Suprapubic skin (tissue), 4 donors: ENCODE results near the gene TINAGL1. TPM values are rescaled to one million over a fixed set of nuclear protein-coding genes. Genes with fewer than 3 reads are reported as not detected.

ENCODE experiments used
- DNase-seq, 2 donors: peaks; one replicate each; pipeline ENCODE4 v3.0.0-alpha.2; 2019; ENCODE audit warnings: low spot score in 2 of 2
- H3K27ac ChIP-seq: fragments of 200-600 bp; sonication (generic); one replicate; pipeline ENCODE4 v1.5.1; 2019
- H3K27me3 ChIP-seq: fragments of 200-600 bp; sonication (generic); one replicate; pipeline ENCODE4 v1.5.1; 2019
- H3K36me3 ChIP-seq: fragments of 200-600 bp; sonication (generic); one replicate; pipeline ENCODE4 v1.5.1; 2019
- H3K4me1 ChIP-seq: fragments of 200-600 bp; sonication (generic); one replicate; pipeline ENCODE4 v1.5.1; 2019
- H3K4me3 ChIP-seq: fragments of 200-600 bp; sonication (generic); one replicate; pipeline ENCODE4 v1.5.1; 2019; ENCODE audit warnings: mild to moderate bottlenecking
- H3K9me3 ChIP-seq: fragments of 200-600 bp; sonication (generic); one replicate; pipeline ENCODE4 v1.5.1; 2019
- CTCF ChIP-seq, 2 donors: fragments of 200-600 bp in 1 of 2; fragments of 450-650 bp in 1 of 2; sonication (generic) in 1 of 2; IDR thresholded peaks; one replicate each; pipeline ENCODE4 v1.5.1; 2016 to 2019; ENCODE audit warnings: antibody characterized with exemption in 2 of 2, mild to moderate bottlenecking in 1 of 2, moderate library complexity in 1 of 2
- EP300 ChIP-seq: sonication (generic); formaldehyde crosslinking; IDR thresholded peaks from one replicate; pipeline ENCODE4 v1.6.1; 2017; ENCODE audit warnings: antibody characterized with exemption
- POLR2A ChIP-seq, 2 donors: fragments of 450-650 bp; IDR thresholded peaks; one replicate each; pipeline ENCODE4 v1.6.1; 2017; ENCODE audit warnings: antibody characterized with exemption in 2 of 2, mild to moderate bottlenecking in 2 of 2, moderate library complexity in 2 of 2
- POLR2AphosphoS5 ChIP-seq, 3 donors: sonication (generic); formaldehyde crosslinking; IDR thresholded peaks; one replicate each; pipeline ENCODE4 v1.6.1; 2017; ENCODE audit warnings: antibody characterized with exemption in 3 of 3
- WGBS: methylation state at CpG from one replicate; pipeline ENCODE4 v1.1.5; 2018; 5-methylcytosine and 5-hydroxymethylcytosine counted together
- total RNA-seq, 4 donors: library from RNA; depleted of rRNA; stranded (reverse); fragments of >200 nt; gene quantifications; one replicate each; pipeline ENCODE4 v1.1.0, GENCODE V29; 2016

TINAGL1 gene
- total RNA-seq, 4 donors from 2014 or later = 40.1 to 78.5 (median 64.0) TPM

GRCh38 chr1:31621847-31622730, 45.8 kb downstream of the TINAGL1 start:
- WGBS = 82% methylated on average over 13 of the region's 15 CpGs
- Histone ChIP-seq H3K4me3 (no peak overlapping the region), H3K4me1 (peaks cover 22% of the 10 kb centered on the region), H3K27ac (no peak overlapping the region), H3K9me3 (no peaks in the 10 kb centered on the region), H3K36me3 (no peaks in the 10 kb centered on the region), H3K27me3 (peaks cover 23% of the 10 kb centered on the region)
- TF ChIP-seq EP300 (no peak), POLR2A (IDR thresholded peaks at IDR 0.05) (no peak), CTCF (IDR thresholded peaks at IDR 0.05) (no peak), POLR2AphosphoS5 (IDR thresholded peaks at IDR 0.05) (no peak)
- peak in 1 of 2 donors; percentile 68 for DNase-seq

GRCh38 chr1:31623365-31623764, 47.0 kb downstream of the TINAGL1 start:
- H3K9me3 ChIP-seq = no peaks in the 10 kb centered on the region
- no peak overlapping the region for H3K4me3 ChIP-seq
- WGBS = 98% methylated on average over 10 of the region's 12 CpGs
- peaks cover 22% of the 10 kb centered on the region for H3K4me1 ChIP-seq
- H3K36me3 ChIP-seq = peaks cover 5% of the 10 kb centered on the region
- H3K27me3 ChIP-seq = peaks cover 10% of the 10 kb centered on the region
- peak in 1 of 2 donors; percentile 64 for DNase-seq
- TF ChIP-seq POLR2AphosphoS5 (IDR thresholded peaks at IDR 0.05) (no peak), CTCF (IDR thresholded peaks at IDR 0.05) (no peak), POLR2A (IDR thresholded peaks at IDR 0.05) (no peak), EP300 (no peak)
- H3K27ac ChIP-seq = no peak overlapping the region

GRCh38 chr1:31624309-31624708, 48.0 kb downstream of the TINAGL1 start:
- peak in 1 of 2 donors; percentile 50 for DNase-seq
- Histone ChIP-seq H3K4me1 (peaks cover 25% of the 10 kb centered on the region), H3K27ac (no peak overlapping the region), H3K4me3 (no peak overlapping the region), H3K9me3 (no peaks in the 10 kb centered on the region), H3K27me3 (peaks cover under 1% of the 10 kb centered on the region), H3K36me3 (peaks cover 14% of the 10 kb centered on the region)
- TF ChIP-seq POLR2A (IDR thresholded peaks at IDR 0.05) (no peak), POLR2AphosphoS5 (IDR thresholded peaks at IDR 0.05) (no peak)
- 72% methylated on average over 5 of the region's 5 CpGs for WGBS

DNA sequence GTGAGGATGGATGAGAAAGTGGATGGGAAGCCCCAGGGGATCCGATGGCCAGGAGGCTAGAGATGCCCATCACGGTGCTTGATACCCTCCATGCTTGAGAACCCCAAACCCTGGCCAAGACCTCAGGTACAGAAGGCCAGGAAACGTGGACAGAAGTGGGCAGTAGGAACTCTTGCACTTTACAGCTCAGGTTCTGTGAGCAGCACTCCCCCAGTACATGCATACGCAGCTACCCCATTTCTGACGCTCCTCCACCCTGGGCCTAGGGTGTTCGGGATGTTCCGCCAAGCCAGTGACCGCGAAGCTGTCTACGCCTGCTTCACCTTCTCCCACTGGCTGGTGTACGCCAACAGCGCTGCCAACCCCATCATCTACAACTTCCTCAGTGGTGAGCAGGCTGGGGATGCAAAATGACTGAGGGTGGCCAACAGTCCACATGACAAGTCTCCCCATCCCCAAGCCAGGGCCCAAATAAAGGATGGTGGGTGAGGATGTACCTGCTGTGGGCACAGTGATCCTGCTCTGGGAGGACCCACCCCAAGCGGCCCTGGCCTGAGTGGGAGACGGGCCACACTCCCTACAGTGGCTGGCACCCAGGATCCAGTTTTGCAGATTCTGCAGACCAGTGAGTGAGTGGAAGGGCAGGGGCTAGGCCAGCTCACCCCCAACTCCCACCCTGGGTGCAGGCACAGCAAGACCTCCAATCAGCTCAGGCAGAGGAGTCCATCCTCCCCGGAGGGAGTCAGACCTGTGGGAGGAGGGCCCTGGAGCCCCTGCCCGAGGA, 48.6 kb downstream of the TINAGL1 start:
- Histone ChIP-seq H3K27ac (no peak overlapping the region), H3K36me3 (peaks cover 20% of the 10 kb centered on the region), H3K9me3 (no peaks in the 10 kb centered on the region), H3K4me1 (peaks cover 25% of the 10 kb centered on the region), H3K27me3 (no peaks in the 10 kb centered on the region), H3K4me3 (no peak overlapping the region)
- peak in 1 of 2 donors; percentile 79 for DNase-seq
- no peak for TF ChIP-seq CTCF (IDR thresholded peaks at IDR 0.05)
- no peak for TF ChIP-seq POLR2AphosphoS5 (IDR thresholded peaks at IDR 0.05)
- TF ChIP-seq EP300 = no peak
- TF ChIP-seq POLR2A (IDR thresholded peaks at IDR 0.05) = no peak
- WGBS = 95% methylated on average over 13 of the region's 16 CpGs

DNA sequence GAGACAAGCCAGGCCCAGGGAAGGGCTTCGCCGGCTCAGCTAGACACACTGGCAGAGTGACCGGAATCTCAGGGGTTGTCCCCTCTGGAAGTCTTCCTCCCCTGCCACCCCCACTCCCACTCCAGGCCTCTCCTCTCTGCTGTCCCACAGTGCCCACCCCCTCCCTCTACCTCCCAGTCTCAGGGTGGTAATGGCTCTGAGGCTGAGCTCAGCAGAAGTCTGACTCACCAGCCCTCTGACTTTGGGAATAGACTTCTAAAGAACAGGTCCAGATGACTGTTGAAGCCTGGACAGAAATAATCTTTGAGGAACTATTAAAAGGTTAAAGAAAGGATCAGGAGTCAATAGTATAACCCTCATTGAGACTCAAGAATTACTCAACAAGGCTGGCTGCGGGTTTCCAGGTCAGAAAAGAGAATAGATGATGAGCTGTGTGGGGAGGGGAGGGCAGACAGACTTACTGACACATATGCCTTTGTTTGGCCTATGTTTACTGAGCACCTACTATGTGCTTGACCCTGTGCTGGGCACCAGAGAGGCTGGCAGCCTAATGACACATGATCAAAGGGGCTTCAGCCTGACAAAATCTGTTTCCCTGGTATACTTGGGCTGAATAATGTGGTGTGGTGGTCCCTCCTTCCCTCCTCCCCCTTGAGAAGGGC, 49.4 kb downstream of the TINAGL1 start:
- Histone ChIP-seq H3K4me1 (peaks cover 25% of the 10 kb centered on the region), H3K27ac (no peak overlapping the region), H3K36me3 (peaks cover 28% of the 10 kb centered on the region), H3K9me3 (no peaks in the 10 kb centered on the region), H3K4me3 (no peak overlapping the region), H3K27me3 (no peaks in the 10 kb centered on the region)
- no peak for DNase-seq
- WGBS = 81% methylated on average over 4 of the region's 4 CpGs
- TF ChIP-seq CTCF (IDR thresholded peaks at IDR 0.05) = no peak
- no peak for TF ChIP-seq EP300
- TF ChIP-seq POLR2AphosphoS5 (IDR thresholded peaks at IDR 0.05) = no peak
- no peak for TF ChIP-seq POLR2A (IDR thresholded peaks at IDR 0.05)
